Smooth muscle cell (in vitro differentiated cells): ENCODE data around the gene CEP72. TPM values are rescaled to one million over a fixed set of nuclear protein-coding genes. Genes with fewer than 3 reads are reported as not detected.
A peak's percentile ranks its signal among the peaks of the same experiment; 100 is the strongest.

Source experiments
- DNase-seq: peaks from one replicate; lab custom pipeline; 2025; ENCODE audit not compliant: unreplicated experiment; lab: John Stamatoyannopoulos, UW
- H2AFZ ChIP-seq: fragments of 200-600 bp; sonication (generic); 2 replicates; pipeline ENCODE4 v1.6.0; 2016; ENCODE audit warnings: antibody characterized with exemption, low read depth, mild to moderate bottlenecking
- H3F3A ChIP-seq: fragments of 200-600 bp; sonication (generic); 2 replicates; pipeline ENCODE4 v1.6.0; 2017; ENCODE audit warnings: antibody characterized with exemption, low read depth
- H3K27ac ChIP-seq: fragments of 200-600 bp; sonication (generic); 2 replicates; pipeline ENCODE4 v1.5.1; 2016; ENCODE audit warnings: low read depth, mild to moderate bottlenecking
- H3K27me3 ChIP-seq: fragments of 200-600 bp; sonication (generic); 2 replicates; pipeline ENCODE4 v1.6.1; 2016; ENCODE audit warnings: low read depth, mild to moderate bottlenecking
- H3K36me3 ChIP-seq: fragments of 200-600 bp; sonication (generic); 2 replicates; pipeline ENCODE4 v1.5.1; 2016; ENCODE audit warnings: low read depth
- H3K4me1 ChIP-seq: fragments of 200-600 bp; sonication (generic); 2 replicates; pipeline ENCODE4 v1.5.1; 2016; ENCODE audit warnings: low read depth
- H3K4me2 ChIP-seq: fragments of 200-600 bp; sonication (generic); 2 replicates; pipeline ENCODE4 v1.6.0; 2016; ENCODE audit warnings: mild to moderate bottlenecking
- H3K4me3 ChIP-seq: fragments of 200-600 bp; sonication (generic); 2 replicates; pipeline ENCODE4 v1.5.1; 2016; ENCODE audit warnings: mild to moderate bottlenecking
- H3K79me2 ChIP-seq: fragments of 200-600 bp; sonication (generic); 2 replicates; pipeline ENCODE4 v1.6.0; 2016; ENCODE audit warnings: low read depth, mild to moderate bottlenecking
- H3K9ac ChIP-seq: fragments of 200-600 bp; sonication (generic); 2 replicates; pipeline ENCODE4 v1.6.0; 2016; ENCODE audit warnings: low read depth
- H3K9me3 ChIP-seq: fragments of 200-600 bp; sonication (generic); replicated peaks from 2 replicates; pipeline ENCODE4 v1.5.1; 2016; ENCODE audit warnings: low read depth
- H4K20me1 ChIP-seq: fragments of 200-600 bp; sonication (generic); 2 replicates; pipeline ENCODE4 v1.6.0; 2016; ENCODE audit warnings: low read depth
- WGBS: methylation state at CpG from one replicate; pipeline ENCODE4 v1.1.7; 2016; ENCODE audit warnings: low lambda C conversion rate; 5-methylcytosine and 5-hydroxymethylcytosine counted together
- polyA plus RNA-seq: library from polyadenylated mRNA; unstranded; fragments of >200 nt; fragmentation: Nextera tagmentation; extraction: Ambion mirVana; gene quantifications from 2 replicates; pipeline ENCODE4 v1.2.1, GENCODE V29; 2016
- total RNA-seq: library from RNA; depleted of rRNA; stranded (reverse); fragments of >200 nt; gene quantifications from 2 replicates; pipeline ENCODE4 v1.2.3, GENCODE V29; 2014
- TF ChIP-seq, protein P1 (sequence below): fragments of 200-600 bp; sonication (generic); IDR thresholded peaks from 2 replicates; pipeline ENCODE4 v1.5.1; 2017; ENCODE audit warnings: borderline replicate concordance, mild to moderate bottlenecking, antibody characterized with exemption; ENCODE audit not compliant: insufficient read depth, poor library complexity, severe bottlenecking

The CEP72 gene
- total and polyA plus RNA-seq, 2 experiments from 2014 or later, result 2.7 to 4.0 TPM

DNA sequence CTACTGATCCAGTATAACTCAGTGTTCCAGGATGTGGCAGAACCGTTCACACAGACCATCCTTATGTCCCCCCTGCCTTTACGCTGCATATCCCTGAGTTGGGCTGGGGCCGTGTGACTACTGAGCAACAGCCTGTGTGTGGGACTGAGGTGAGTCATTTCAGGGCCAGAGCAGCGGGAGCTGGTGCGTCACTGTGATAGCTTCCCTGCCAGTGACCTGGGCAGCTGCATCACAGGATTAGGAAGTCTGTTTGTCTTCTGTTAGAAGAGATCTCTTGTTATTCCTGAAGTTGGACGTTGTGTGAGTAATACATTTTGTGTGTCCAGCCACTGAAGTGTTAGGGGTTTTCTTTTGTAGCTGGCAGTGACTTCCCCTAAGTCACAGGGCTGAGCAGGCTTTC is 45.4 kb downstream of the CEP72 start:
- no peaks in the 10 kb centered on the region for H3F3A ChIP-seq
- 55% methylated on average over 6 of the region's 6 CpGs for WGBS
- no peaks in the 10 kb centered on the region for H3K79me2 ChIP-seq
- no peaks in the 10 kb centered on the region for H3K9me3 ChIP-seq
- no peaks in the 10 kb centered on the region for H3K4me1 ChIP-seq
- H3K36me3 ChIP-seq, result no peaks in the 10 kb centered on the region
- H3K4me2 ChIP-seq, result no peak overlapping the region
- H4K20me1 ChIP-seq, result no peaks in the 10 kb centered on the region
- peak overlapping the region; percentile 63 for H3K9ac ChIP-seq
- no peak overlapping the region for H2AFZ ChIP-seq
- H3K27ac ChIP-seq, result peak overlapping the region; percentile 81
- no peak overlapping the region for H3K4me3 ChIP-seq
- no peaks in the 10 kb centered on the region for H3K27me3 ChIP-seq
- TF ChIP-seq, protein P1, sequence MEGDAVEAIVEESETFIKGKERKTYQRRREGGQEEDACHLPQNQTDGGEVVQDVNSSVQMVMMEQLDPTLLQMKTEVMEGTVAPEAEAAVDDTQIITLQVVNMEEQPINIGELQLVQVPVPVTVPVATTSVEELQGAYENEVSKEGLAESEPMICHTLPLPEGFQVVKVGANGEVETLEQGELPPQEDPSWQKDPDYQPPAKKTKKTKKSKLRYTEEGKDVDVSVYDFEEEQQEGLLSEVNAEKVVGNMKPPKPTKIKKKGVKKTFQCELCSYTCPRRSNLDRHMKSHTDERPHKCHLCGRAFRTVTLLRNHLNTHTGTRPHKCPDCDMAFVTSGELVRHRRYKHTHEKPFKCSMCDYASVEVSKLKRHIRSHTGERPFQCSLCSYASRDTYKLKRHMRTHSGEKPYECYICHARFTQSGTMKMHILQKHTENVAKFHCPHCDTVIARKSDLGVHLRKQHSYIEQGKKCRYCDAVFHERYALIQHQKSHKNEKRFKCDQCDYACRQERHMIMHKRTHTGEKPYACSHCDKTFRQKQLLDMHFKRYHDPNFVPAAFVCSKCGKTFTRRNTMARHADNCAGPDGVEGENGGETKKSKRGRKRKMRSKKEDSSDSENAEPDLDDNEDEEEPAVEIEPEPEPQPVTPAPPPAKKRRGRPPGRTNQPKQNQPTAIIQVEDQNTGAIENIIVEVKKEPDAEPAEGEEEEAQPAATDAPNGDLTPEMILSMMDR, result no peak
- DNase-seq, result no peak

DNA sequence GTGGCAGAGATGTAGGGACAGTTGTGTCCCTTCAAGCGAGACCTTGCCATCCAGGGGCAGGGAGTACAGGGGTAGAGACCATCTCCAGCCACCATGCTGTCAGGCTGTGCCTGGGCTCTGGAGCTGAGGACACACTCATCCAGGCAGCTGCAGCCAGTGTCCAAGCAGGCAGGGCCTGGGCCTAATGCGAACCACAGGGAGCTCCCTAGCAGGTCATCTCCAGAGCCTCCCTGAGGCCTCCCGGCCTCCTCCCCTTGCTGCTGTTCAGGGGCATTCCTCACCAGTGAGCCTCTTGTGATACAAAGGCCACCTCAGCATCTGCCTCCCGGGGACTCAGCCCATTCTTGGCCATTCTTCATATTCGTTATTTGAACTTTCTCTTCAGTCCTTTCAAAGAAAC is 46.0 kb downstream of the CEP72 start:
- H3K4me2 ChIP-seq, result no peak overlapping the region
- H3K79me2 ChIP-seq, result no peaks in the 10 kb centered on the region
- H2AFZ ChIP-seq, result no peak overlapping the region
- no peaks in the 10 kb centered on the region for H3F3A ChIP-seq
- no peak overlapping the region for H3K4me3 ChIP-seq
- no peaks in the 10 kb centered on the region for H3K27me3 ChIP-seq
- peak overlapping the region; percentile 63 for H3K9ac ChIP-seq
- TF ChIP-seq, protein P1, result no peak
- no peaks in the 10 kb centered on the region for H3K36me3 ChIP-seq
- no peaks in the 10 kb centered on the region for H4K20me1 ChIP-seq
- whole genome bisulfite sequencing, result 96% methylated on average over 5 of the region's 5 CpGs
- H3K4me1 ChIP-seq, result no peaks in the 10 kb centered on the region
- DNase-seq, result no peak
- H3K27ac ChIP-seq, result peak overlapping the region; percentile 81
- H3K9me3 ChIP-seq, result no peaks in the 10 kb centered on the region

DNA sequence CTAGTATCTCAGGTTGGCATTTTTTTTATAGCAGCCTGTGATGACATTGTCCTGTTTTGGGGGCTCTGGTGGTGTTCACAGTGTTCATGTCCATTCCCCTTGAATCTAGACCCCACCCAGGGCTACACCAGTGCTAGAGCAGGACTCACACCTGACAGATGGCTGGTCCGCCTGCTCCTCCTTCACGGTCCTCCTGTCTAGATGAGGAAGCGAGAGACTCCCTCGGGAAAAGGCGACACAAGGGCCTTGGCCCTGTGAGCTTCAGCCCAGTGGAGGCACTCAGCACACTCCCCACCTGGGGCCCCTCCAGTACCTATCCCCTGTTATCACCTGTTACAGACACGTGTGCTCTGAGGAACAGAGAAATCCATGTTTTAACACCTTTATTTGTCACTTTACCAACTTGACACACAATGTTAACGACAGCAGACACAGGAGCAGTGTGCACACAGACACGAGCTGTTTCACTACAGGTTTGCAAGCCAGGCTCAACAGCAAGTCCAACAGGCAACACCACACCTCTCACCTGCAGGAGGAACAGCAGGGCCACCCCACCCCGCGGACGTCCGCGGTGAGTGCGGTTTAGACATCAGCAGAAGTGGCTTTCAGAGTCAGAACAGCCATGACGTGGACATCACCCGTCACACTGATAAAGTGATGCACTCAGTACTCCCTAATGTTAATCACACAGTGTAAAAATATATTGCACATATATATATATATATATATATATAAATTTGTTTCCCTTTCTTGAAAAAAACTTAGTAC is 47.5 kb downstream of the CEP72 start:
- TF ChIP-seq, protein P1, result no peak
- WGBS, result 96% methylated on average over 16 of the region's 16 CpGs
- no peak overlapping the region for H3K4me3 ChIP-seq
- H3K9ac ChIP-seq, result no peak overlapping the region
- no peaks in the 10 kb centered on the region for H3K27me3 ChIP-seq
- H3K4me2 ChIP-seq, result no peak overlapping the region
- no peak overlapping the region for H2AFZ ChIP-seq
- no peaks in the 10 kb centered on the region for H3F3A ChIP-seq
- H3K79me2 ChIP-seq, result no peaks in the 10 kb centered on the region
- no peak overlapping the region for H3K27ac ChIP-seq
- no peak for DNase-seq
- H3K9me3 ChIP-seq, result no peaks in the 10 kb centered on the region
- no peaks in the 10 kb centered on the region for H3K4me1 ChIP-seq
- H3K36me3 ChIP-seq, result no peaks in the 10 kb centered on the region
- no peaks in the 10 kb centered on the region for H4K20me1 ChIP-seq

DNA sequence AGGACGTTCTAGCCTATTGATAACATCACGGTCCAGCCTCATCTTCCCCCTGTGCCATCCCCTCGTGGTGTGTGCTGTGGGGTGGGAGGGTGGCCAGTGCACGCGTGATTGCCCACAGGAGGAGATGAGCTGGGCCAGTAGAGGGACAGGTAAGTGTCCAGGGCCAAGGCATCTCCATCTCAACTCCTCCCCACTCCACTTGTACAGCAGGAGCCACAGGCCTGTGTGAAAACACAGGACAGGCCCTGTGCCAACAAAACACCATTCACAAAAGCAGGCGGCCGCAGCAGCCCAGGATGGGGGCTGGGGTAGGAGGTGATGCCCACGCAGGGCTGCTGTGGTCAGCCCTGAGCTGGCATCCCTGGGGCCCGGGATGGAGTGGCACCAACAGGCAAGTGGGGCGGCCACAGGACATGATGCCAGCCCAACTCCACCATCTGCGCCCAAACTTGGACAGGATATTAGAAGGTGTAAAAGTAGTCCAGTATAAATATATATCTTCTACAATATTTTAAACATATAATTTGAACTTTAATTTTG is 48.4 kb downstream of the CEP72 start:
- Histone ChIP-seq H3K36me3 (no peaks in the 10 kb centered on the region), H3F3A (no peaks in the 10 kb centered on the region), H3K4me1 (no peaks in the 10 kb centered on the region), H3K9ac (no peak overlapping the region), H3K4me2 (no peak overlapping the region), H2AFZ (no peak overlapping the region), H3K9me3 (no peaks in the 10 kb centered on the region), H4K20me1 (no peaks in the 10 kb centered on the region), H3K27me3 (no peaks in the 10 kb centered on the region), H3K4me3 (no peak overlapping the region), H3K79me2 (no peaks in the 10 kb centered on the region), H3K27ac (no peak overlapping the region)
- TF ChIP-seq, protein P1, result no peak
- no peak for DNase-seq
- WGBS, result over 99% methylated on average over 11 of the region's 11 CpGs
